Right lobe of liver (tissue), 4 donors: ENCODE results near the gene KCNMA1.

Experiments
- POLR2A ChIP-seq: fragments of 450-650 bp; IDR thresholded peaks from one replicate; pipeline ENCODE4 v1.6.1; 2017; ENCODE audit warnings: antibody characterized with exemption, mild to moderate bottlenecking
- TF ChIP-seq, protein P1 (sequence below), 4 donors: fragments of 200-600 bp in 3 of 4; fragments of 450-650 bp in 1 of 4; IDR thresholded peaks; one replicate each; pipeline versions ENCODE4 v1.5.1 to v1.8.0; 2016 to 2022; ENCODE audit warnings: antibody characterized with exemption in 4 of 4, mild to moderate bottlenecking in 2 of 4
- donor health status: DM: no; HTN: no; CAD: no.
- donor health status: DM: no; HTN: no; CAD: no.
- donor health status: DM: no; HTN: yes; CAD: no.

GRCh38 chr10:77274046-77274795 lies 363.4 kb downstream of the KCNMA1 start:
- TF ChIP-seq POLR2A: no peak
- TF ChIP-seq, protein P1, sequence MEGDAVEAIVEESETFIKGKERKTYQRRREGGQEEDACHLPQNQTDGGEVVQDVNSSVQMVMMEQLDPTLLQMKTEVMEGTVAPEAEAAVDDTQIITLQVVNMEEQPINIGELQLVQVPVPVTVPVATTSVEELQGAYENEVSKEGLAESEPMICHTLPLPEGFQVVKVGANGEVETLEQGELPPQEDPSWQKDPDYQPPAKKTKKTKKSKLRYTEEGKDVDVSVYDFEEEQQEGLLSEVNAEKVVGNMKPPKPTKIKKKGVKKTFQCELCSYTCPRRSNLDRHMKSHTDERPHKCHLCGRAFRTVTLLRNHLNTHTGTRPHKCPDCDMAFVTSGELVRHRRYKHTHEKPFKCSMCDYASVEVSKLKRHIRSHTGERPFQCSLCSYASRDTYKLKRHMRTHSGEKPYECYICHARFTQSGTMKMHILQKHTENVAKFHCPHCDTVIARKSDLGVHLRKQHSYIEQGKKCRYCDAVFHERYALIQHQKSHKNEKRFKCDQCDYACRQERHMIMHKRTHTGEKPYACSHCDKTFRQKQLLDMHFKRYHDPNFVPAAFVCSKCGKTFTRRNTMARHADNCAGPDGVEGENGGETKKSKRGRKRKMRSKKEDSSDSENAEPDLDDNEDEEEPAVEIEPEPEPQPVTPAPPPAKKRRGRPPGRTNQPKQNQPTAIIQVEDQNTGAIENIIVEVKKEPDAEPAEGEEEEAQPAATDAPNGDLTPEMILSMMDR (IDR thresholded peaks at IDR 0.05): no peak
